ENCODE data around the gene ADCY5. TPM values are rescaled to one million over a fixed set of nuclear protein-coding genes. Genes with fewer than 3 reads are reported as not detected.

Gene ADCY5
- total RNA-seq, 6 experiments from 2014 or later, result 0.09 to 0.95 (median 0.19) TPM

GRCh38 chr3:123290107-123290930 lies 158.6 kb downstream of the ADCY5 start:
- no peak for DNase-seq
- H3K4me3 Mint-ChIP-seq, result no peak overlapping the region
- no peak overlapping the region for H3K27ac Mint-ChIP-seq
- H3K4me1 Mint-ChIP-seq (ENCODE audit: low read depth), result peaks cover 2% of the 10 kb centered on the region
- TF ChIP-seq CTCF (IDR thresholded peaks at IDR 0.05), result no peak
- H3K27me3 Mint-ChIP-seq (ENCODE audit: insufficient read depth), result peaks cover 45% of the 10 kb centered on the region
- H3K36me3 Mint-ChIP-seq (ENCODE audit: low read depth), result no peaks in the 10 kb centered on the region; the same call in 1 of the 2 replicates
- H3K9me3 Mint-ChIP-seq, result no peaks in the 10 kb centered on the region; the same call in 1 of the 2 replicates

GRCh38 chr3:123289391-123290106 lies 159.3 kb downstream of the ADCY5 start:
- H3K27me3 Mint-ChIP-seq (ENCODE audit: insufficient read depth), result peaks cover 39% of the 10 kb centered on the region
- H3K27ac Mint-ChIP-seq, result no peak overlapping the region
- no peak overlapping the region for H3K4me3 Mint-ChIP-seq
- no peaks in the 10 kb centered on the region; the same call in 1 of the 2 replicates for H3K36me3 Mint-ChIP-seq (ENCODE audit: low read depth)
- peaks cover 9% of the 10 kb centered on the region for H3K4me1 Mint-ChIP-seq (ENCODE audit: low read depth)
- no peak for TF ChIP-seq CTCF (IDR thresholded peaks at IDR 0.05)
- H3K9me3 Mint-ChIP-seq, result no peaks in the 10 kb centered on the region; the same call in 1 of the 2 replicates
- no peak for DNase-seq

GRCh38 chr3:123287962-123288302 lies 161.0 kb downstream of the ADCY5 start:
- no peak for DNase-seq
- H3K36me3 Mint-ChIP-seq (ENCODE audit: low read depth), result no peaks in the 10 kb centered on the region; the same call in 1 of the 2 replicates
- no peaks in the 10 kb centered on the region; the same call in 1 of the 2 replicates for H3K9me3 Mint-ChIP-seq
- TF ChIP-seq CTCF (IDR thresholded peaks at IDR 0.05), result no peak
- H3K4me1 Mint-ChIP-seq (ENCODE audit: low read depth), result peaks cover 9% of the 10 kb centered on the region
- no peak overlapping the region for H3K27ac Mint-ChIP-seq
- H3K27me3 Mint-ChIP-seq (ENCODE audit: insufficient read depth), result peaks cover 28% of the 10 kb centered on the region
- H3K4me3 Mint-ChIP-seq, result no peak overlapping the region

- no peak for DNase-seq
- no peak overlapping the region for H3K4me3 Mint-ChIP-seq
- H3K9me3 Mint-ChIP-seq, result no peaks in the 10 kb centered on the region; the same call in 1 of the 2 replicates
- peaks cover 23% of the 10 kb centered on the region for H3K27me3 Mint-ChIP-seq (ENCODE audit: insufficient read depth)
- H3K36me3 Mint-ChIP-seq (ENCODE audit: low read depth), result no peaks in the 10 kb centered on the region; the same call in 1 of the 2 replicates
- H3K4me1 Mint-ChIP-seq (ENCODE audit: low read depth), result peaks cover 9% of the 10 kb centered on the region
- H3K27ac Mint-ChIP-seq, result no peak overlapping the region
- no peak for TF ChIP-seq CTCF (IDR thresholded peaks at IDR 0.05)
Measured at GRCh38 chr3:123287051-123287961, 161.6 kb downstream of the ADCY5 start.

All from HFFc6 (cell line).